Stimulated activated CD8-positive, alpha-beta memory T cell treated with anti-CD3 and anti-CD28 coated beads, Interleukin-15, amount 100 ng/mL, for 48 hours (primary cell): Measurements from ENCODE around the gene C9orf40.

Experiments used
- DNase-seq, 2 donors: peaks; one replicate each; pipeline ENCODE4 v3.0.0-alpha.2; 2020; ENCODE audit warnings: low read depth in 2 of 2

The C9orf40 gene

DNA sequence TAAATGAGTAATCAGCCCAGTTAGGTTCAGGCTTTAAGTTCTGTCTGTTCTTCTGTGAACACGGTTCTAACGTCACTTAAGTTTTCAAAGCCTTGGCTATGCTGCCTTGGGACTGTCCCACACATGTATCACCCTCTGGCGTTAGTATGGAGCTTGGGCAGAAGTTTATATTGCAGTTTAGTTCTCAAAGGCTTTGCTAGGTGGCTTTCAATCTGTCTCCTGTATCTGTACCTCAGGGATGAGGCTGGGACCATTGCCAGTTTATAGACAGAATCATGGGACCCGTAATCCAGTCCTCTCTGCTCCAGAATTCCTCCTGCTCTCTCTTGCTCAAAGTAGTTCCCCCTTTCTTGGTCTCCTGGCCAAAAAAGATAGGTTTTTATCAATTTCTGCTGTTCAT is 12.1 kb downstream of the C9orf40 start:
- DNase-seq: no peak

DNA sequence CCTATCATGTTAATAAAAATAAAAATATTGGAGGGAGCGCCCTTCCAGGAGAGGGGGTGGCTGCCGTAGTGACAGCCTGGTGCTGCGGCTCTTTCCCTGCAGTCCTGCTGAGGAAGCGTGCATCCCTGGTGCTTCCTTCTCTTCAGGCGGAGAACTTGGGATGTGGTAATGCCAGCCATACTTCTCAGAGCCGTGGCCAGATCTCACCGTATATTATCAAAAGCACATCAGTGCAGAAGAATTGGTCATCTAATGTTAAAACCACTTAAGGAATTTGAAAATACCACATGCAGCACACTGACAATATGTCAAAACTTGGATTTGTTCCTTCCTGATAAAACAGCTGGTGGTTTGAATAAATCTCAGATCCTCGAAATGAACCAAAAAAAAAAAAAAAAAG is 17.7 kb downstream of the C9orf40 start:
- DNase-seq: no peak

DNA sequence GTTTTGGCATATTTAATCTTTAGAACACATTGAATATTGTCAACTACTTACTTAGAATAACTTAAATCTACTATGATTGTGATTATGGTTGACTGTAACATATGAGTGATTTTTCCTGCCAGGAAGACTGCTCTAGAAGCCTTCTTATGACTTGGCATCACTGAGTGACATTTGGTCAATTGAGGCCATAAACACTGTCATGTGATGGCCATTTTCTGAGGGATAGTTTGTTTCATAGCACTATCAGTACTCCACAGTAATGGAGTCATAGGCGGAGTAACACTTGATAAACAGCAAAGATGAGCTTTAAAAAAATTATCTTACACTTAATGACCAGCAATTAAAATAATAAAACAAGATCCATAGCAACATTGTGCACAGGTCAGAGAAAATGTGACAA is 31.0 kb downstream of the C9orf40 start:
- DNase-seq: no peak

DNA sequence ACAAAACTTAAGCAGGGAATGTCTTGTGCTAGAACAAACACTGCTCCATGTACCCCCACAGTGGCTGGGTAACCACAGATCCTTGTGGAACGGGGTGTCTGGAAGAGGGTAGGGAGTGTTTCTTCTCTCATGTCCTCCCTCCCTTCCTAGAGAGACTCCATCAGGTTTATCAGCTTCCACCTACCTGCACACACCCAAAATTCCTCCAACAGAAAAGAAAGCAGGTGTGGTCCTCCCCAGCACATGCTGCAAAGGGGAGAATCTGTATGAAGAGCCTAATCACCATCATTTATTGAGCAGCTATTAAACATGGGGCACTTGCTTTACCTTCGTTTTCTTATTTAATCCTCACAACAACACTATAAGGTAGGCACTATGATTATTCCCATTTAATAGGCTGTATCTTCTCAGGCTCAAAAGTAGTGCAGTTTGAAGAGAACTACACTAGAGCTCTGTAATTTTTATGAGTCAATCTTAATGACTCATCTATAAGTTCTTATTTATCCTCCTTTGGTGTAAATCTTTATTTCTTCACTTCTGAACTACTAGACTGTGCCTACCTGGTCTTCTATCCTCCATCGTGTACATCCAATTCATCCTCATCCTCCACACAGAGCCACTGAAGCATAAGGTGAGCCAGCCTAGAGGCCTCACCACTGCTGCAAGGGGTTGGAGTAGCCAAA is 31.6 kb downstream of the C9orf40 start:
- no peak for DNase-seq

DNA sequence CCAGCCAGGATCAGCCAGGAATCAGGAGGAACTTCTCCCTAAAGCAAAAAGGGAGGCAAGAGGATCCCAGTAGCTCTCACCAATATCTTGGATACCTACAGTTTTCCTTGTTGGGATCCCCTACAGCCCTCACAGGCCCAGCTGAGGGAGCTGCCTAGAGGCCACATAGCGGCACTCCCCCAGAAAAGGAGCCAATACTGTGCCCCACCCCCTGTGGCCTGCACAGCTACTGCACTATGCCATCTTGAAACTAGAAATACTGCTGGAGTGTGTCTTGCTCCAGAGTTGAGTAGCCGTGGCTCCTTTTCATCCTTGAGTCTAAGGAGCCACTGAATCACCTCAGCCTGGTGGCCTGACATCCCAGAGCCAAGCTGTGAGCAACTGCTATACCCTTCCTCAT is 42.7 kb downstream of the C9orf40 start:
- no peak for DNase-seq

DNA sequence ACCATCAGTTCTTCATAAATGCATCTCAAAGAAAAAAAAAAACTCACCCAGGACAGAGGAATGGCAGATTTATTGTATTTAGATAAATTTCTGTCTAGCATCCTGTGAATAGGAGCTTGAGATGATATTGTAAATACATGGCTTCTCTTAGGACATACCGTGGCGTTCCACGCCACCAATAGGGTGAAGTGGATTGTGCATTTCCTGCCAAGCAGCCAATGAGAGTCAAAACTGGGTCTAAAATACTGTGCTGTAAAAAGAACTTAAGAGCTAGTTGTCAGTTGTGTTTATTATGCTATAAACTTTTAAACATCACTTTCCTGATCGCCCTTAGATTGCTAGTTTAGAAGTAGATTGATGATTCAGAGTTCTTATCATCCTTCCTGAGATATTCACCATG is 44.0 kb downstream of the C9orf40 start:
- DNase-seq: no peak

DNA sequence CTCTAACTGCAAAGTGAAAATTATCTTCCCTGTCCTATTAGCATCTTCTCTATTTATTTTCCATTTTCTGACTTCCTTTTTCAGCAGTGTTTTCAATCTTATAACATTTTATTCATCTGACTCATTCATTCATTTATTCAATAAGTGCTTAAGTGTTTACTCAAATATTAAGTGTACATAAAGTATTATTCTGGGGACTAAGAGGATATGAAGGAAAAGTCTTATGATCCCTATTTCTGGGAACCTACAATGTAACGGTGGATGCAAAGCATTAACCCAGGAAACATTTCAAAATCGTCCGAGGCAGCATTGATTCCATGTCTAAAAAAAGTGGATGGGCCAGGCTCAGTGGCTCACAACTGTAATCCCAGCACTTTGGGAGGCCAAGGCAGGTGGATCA is 45.6 kb downstream of the C9orf40 start:
- no peak for DNase-seq

DNA sequence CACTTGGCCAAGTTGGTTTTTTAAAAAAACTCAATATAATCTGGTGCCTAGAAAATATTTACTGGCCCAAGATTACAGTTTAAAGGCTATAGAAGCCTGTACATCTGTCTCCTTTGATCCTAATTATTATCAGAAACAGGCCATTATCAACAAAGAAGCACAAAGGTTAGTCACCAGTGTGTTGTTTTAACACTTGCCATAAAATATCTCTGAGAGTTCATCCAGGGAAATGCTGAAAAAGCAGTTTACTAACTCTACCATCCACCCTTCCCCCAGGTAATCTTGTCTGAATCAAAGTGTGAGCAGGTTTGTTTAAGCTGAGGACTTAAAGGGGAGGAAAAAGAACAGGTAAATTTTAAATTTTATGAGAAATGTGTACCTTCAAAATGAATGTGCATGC is 51.7 kb downstream of the C9orf40 start:
- DNase-seq: no peak
